DMS53 (cell line): ENCODE data around the gene TBC1D5.
"Not testable (repeated sequence)": the region's sequence is repeated elsewhere in the genome, so short reads cannot be mapped to it uniquely, and the experiment has no call there.

Experiments
- DNase-seq: peaks from one replicate; lab custom pipeline; 2025; lab: John Stamatoyannopoulos, UW

Gene TBC1D5

GRCh38 chr3:17714473-17714872 is 28.0 kb downstream of the TBC1D5 start:
- DNase-seq = no peak

GRCh38 chr3:17709236-17709810 is 33.1 kb downstream of the TBC1D5 start:
- DNase-seq = no peak

- no peak for DNase-seq
These were observed 34.5 kb downstream of the TBC1D5 start for GRCh38 chr3:17707813-17708543.

GRCh38 chr3:17705991-17706390 is 36.4 kb downstream of the TBC1D5 start:
- not testable (repeated sequence) for DNase-seq

GRCh38 chr3:17699815-17700214 is 42.6 kb downstream of the TBC1D5 start:
- DNase-seq = not testable (repeated sequence)

- DNase-seq = not testable (repeated sequence)
These were observed 46.8 kb downstream of the TBC1D5 start for GRCh38 chr3:17695665-17696064.

GRCh38 chr3:17693670-17693999 is 48.8 kb downstream of the TBC1D5 start:
- DNase-seq = not testable (repeated sequence)

GRCh38 chr3:17692846-17693669 is 49.4 kb downstream of the TBC1D5 start:
- peak; percentile 80 for DNase-seq

GRCh38 chr3:17687566-17687965 is 54.9 kb downstream of the TBC1D5 start:
- no peak for DNase-seq

GRCh38 chr3:17686613-17687012 is 55.8 kb downstream of the TBC1D5 start:
- peak; percentile 30 for DNase-seq

GRCh38 chr3:17683542-17684207 is 58.8 kb downstream of the TBC1D5 start:
- DNase-seq = no peak

GRCh38 chr3:17680530-17680929 is 61.9 kb downstream of the TBC1D5 start:
- DNase-seq = no peak

- DNase-seq = no peak
These were observed 64.2 kb downstream of the TBC1D5 start for GRCh38 chr3:17678116-17678741.

- no peak for DNase-seq
These were observed 68.2 kb downstream of the TBC1D5 start for GRCh38 chr3:17674082-17674686.

GRCh38 chr3:17672506-17672905 is 69.9 kb downstream of the TBC1D5 start:
- DNase-seq = no peak

- DNase-seq = no peak
These were observed 71.7 kb downstream of the TBC1D5 start for GRCh38 chr3:17670749-17671148.

- no peak for DNase-seq
These were observed 77.5 kb downstream of the TBC1D5 start for GRCh38 chr3:17664923-17665322.

- DNase-seq = no peak
These were observed 86.2 kb downstream of the TBC1D5 start for GRCh38 chr3:17656264-17656663.

- DNase-seq = no peak
These were observed 86.7 kb downstream of the TBC1D5 start for GRCh38 chr3:17655743-17656142.

GRCh38 chr3:17649748-17650147 is 92.7 kb downstream of the TBC1D5 start:
- not testable (repeated sequence) for DNase-seq

GRCh38 chr3:17648630-17649355 is 93.6 kb downstream of the TBC1D5 start:
- not testable (repeated sequence) for DNase-seq
